Epithelial cell of esophagus (primary cell): ENCODE measurements around the gene ZYX.

Experiments
- DNase-seq: peaks from one replicate; pipeline ENCODE4 v3.0.0; 2010; ENCODE audit warnings: low read depth
- H3K4me3 ChIP-seq: 2 replicates; pipeline ENCODE4 v1.5.1; 2011; ENCODE audit warnings: mild to moderate bottlenecking, low read length, control low read depth
- TF ChIP-seq, protein P1 (sequence below): IDR thresholded peaks from 2 replicates; pipeline ENCODE4 v1.5.1; 2011; ENCODE audit warnings: low read depth, mild to moderate bottlenecking, low read length, control low read depth, inconsistent platforms; ENCODE audit not compliant: insufficient read depth; ENCODE audit errors: missing control alignments

Gene ZYX, protein sequence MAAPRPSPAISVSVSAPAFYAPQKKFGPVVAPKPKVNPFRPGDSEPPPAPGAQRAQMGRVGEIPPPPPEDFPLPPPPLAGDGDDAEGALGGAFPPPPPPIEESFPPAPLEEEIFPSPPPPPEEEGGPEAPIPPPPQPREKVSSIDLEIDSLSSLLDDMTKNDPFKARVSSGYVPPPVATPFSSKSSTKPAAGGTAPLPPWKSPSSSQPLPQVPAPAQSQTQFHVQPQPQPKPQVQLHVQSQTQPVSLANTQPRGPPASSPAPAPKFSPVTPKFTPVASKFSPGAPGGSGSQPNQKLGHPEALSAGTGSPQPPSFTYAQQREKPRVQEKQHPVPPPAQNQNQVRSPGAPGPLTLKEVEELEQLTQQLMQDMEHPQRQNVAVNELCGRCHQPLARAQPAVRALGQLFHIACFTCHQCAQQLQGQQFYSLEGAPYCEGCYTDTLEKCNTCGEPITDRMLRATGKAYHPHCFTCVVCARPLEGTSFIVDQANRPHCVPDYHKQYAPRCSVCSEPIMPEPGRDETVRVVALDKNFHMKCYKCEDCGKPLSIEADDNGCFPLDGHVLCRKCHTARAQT

DNA sequence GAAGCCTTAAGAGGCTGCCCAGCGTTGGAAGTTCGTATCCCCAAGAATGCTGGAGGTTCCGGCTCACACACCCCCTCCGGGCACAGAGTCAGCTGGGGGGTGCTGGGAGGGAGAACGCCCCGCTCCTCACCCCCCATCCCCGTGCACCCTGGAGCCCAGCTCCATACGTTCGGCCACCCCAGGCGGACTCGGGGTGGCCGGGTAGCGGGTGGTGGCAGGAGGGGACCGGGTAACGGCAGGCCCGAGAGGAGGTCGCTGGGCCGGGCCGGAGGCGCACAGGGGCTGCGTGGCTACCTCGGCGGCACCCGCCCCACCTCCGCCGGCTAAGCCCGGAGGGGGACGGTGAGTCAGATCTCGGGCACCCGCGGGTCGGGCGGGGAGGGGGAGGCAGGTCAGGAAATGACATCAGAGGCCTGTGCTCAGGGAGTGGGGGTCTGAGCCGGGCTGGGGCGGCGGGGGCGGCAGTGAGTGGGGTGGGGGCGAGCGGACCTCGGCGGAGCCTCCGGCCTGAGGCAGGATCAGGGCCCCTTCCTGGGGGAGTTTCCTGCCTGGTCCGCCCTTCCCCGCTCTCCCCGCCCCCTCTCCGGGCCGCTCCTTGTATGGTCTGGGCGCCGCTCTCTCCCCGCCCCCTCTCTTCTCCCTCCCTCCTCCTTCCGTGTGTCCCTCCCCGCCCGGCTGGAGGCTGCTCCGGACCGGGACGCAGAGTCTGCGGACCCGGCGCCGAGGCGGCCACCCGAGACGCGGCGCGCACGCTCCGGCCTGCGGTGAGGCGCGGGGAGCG lies at the start of gene ZYX:
Gene ZYX, plus strand, starts transcription at position 700 of the 781 bp plus-strand sequence. CDS start 227 bp downstream, outside the sequence.
- peak within 1 kb of the TSS; percentile 71 for H3K4me3 ChIP-seq
- peak; percentile 92 for DNase-seq
- TF ChIP-seq, protein P1, sequence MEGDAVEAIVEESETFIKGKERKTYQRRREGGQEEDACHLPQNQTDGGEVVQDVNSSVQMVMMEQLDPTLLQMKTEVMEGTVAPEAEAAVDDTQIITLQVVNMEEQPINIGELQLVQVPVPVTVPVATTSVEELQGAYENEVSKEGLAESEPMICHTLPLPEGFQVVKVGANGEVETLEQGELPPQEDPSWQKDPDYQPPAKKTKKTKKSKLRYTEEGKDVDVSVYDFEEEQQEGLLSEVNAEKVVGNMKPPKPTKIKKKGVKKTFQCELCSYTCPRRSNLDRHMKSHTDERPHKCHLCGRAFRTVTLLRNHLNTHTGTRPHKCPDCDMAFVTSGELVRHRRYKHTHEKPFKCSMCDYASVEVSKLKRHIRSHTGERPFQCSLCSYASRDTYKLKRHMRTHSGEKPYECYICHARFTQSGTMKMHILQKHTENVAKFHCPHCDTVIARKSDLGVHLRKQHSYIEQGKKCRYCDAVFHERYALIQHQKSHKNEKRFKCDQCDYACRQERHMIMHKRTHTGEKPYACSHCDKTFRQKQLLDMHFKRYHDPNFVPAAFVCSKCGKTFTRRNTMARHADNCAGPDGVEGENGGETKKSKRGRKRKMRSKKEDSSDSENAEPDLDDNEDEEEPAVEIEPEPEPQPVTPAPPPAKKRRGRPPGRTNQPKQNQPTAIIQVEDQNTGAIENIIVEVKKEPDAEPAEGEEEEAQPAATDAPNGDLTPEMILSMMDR = no peak

DNA sequence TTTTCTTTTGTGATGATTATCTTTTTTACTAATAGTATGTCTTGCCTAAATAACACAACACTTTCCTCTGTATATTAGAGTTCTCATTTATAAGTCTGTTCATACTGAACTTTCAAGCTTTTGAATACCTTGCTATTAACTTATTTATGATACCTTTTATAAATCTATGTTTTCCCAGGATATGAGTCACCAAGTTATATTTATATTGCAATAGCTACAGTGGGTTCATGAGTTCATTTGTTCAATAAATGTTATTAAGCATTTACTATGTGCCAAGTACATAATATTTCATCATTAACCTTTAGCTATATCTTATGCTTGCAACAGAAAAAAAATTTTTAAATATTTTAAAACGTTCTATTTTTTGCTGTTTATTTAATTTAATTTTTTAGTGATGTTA lies 46.9 kb upstream of the ZYX start:
- H3K4me3 ChIP-seq = no peak overlapping the region
- no peak for DNase-seq
- TF ChIP-seq, protein P1 = no peak

DNA sequence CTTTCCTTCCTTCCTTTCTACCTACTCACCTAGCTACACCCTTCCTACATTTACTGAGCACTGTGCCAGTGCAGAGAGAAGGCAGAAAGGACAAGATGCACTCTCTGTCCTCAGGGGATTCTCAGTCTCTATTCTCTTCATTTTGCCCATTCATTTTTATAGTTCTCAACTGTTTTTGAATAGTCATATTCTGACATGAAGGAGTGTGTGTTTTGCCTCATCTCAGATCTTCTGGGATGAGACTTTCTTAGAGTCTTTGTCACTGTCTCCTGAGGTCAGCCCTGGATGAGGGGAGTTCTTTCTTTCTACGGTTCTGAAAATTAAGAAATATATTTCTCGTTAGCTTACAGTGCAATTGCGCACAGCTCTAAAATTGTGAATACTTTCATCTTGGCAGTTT lies 43.9 kb upstream of the ZYX start:
- TF ChIP-seq, protein P1 = no peak
- DNase-seq = no peak
- no peak overlapping the region for H3K4me3 ChIP-seq

GRCh38 chr7:143341842-143342241 lies 39.3 kb upstream of the ZYX start:
- TF ChIP-seq, protein P1 = no peak
- H3K4me3 ChIP-seq = no peak overlapping the region
- DNase-seq = no peak

- no peak overlapping the region for H3K4me3 ChIP-seq
- DNase-seq = no peak
- TF ChIP-seq, protein P1 = no peak
These were observed 37.5 kb upstream of the ZYX start for GRCh38 chr7:143343596-143343995.

DNA sequence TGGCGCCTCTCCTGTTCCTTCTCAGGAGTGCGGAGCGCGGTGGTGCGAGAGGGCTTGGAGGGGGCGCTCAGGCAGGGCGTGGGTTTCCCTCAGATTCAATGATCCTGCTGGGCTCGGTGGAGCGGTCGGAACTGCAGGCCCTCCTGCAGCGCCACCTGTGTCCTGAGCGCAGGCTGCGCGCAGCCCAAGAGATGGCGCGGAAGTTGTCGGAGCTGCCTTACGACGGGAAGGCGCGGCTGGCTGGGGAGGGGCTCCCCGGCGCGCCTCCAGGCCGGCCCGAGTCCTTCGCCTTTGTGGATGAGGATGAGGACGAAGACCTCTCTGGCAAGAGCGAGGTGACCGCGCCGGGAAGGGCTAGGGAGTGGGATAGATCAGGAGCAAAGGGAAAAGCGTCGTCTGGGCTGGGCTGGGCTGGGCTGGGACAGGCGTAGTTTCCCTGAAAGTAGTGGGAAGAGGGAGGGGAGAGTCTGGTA lies 35.7 kb upstream of the ZYX start:
- TF ChIP-seq, protein P1 = peak; percentile 65
- DNase-seq = peak; percentile 69
- H3K4me3 ChIP-seq = peak overlapping the region; percentile 7
